Erythroblast (primary cell): ENCODE results near the gene CUBN.

Experiments
- GATA1 ChIP-seq: IDR thresholded peaks from 2 replicates; pipeline ENCODE4 v1.6.1; 2011; ENCODE audit warnings: low read depth, mild to moderate bottlenecking, control low read depth, low read length, moderate library complexity
- POLR2A ChIP-seq: IDR thresholded peaks from 2 replicates; pipeline ENCODE4 v1.6.1; 2011; ENCODE audit warnings: mild to moderate bottlenecking, low read length

DNA sequence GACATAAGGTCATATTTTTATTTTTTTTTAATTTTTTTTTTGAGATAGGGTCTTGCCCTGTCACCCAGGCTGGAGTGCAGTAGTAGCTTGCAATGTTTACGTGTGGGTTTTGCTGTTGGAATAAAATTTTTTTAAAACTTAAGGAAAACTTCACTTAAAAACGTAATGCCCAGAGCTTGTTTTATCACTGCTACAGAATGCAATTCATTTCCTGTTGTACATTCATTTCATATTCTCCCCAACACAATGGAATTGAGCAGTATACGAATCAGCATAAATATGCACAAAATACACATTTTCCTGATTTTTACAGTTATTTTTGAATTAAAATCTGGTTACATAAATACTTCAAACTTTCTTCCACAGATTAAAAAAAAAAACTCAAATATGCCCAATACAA is 352.7 kb downstream of the CUBN start:
- TF ChIP-seq POLR2A (no peak), GATA1 (no peak)
